ENCODE results near the gene MLLT11.

DNA sequence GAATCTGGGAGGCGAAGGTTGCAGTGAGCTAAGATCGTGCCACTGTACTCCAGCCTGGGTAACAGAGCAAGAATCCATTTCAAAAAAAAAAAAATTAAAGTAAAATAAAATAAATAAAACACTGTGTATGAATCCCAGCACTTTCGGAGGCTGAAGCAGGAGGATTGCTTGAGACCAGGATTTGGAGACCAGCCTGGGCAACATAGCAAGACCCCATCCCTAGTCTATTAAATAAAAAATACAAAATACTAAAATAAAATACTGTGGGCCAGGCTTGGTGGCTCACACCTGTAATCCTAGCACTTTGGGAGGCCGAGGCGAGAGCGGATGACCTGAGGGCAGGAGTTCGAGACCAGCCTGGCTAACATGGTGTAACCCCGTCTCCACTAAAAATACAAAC lies 28.0 kb upstream of the MLLT11 start:
- TF ChIP-seq POLR2A (IDR thresholded peaks at IDR 0.05) (no peak), POLR2AphosphoS5 (IDR thresholded peaks at IDR 0.05) (no peak), EP300 (IDR thresholded peaks at IDR 0.05) (no peak)
- TF ChIP-seq, protein P1, sequence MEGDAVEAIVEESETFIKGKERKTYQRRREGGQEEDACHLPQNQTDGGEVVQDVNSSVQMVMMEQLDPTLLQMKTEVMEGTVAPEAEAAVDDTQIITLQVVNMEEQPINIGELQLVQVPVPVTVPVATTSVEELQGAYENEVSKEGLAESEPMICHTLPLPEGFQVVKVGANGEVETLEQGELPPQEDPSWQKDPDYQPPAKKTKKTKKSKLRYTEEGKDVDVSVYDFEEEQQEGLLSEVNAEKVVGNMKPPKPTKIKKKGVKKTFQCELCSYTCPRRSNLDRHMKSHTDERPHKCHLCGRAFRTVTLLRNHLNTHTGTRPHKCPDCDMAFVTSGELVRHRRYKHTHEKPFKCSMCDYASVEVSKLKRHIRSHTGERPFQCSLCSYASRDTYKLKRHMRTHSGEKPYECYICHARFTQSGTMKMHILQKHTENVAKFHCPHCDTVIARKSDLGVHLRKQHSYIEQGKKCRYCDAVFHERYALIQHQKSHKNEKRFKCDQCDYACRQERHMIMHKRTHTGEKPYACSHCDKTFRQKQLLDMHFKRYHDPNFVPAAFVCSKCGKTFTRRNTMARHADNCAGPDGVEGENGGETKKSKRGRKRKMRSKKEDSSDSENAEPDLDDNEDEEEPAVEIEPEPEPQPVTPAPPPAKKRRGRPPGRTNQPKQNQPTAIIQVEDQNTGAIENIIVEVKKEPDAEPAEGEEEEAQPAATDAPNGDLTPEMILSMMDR (IDR thresholded peaks at IDR 0.05) = no peak

All from suprapubic skin (tissue), 4 donors.